ENCODE results near the gene HBS1L.

HBS1L gene

DNA sequence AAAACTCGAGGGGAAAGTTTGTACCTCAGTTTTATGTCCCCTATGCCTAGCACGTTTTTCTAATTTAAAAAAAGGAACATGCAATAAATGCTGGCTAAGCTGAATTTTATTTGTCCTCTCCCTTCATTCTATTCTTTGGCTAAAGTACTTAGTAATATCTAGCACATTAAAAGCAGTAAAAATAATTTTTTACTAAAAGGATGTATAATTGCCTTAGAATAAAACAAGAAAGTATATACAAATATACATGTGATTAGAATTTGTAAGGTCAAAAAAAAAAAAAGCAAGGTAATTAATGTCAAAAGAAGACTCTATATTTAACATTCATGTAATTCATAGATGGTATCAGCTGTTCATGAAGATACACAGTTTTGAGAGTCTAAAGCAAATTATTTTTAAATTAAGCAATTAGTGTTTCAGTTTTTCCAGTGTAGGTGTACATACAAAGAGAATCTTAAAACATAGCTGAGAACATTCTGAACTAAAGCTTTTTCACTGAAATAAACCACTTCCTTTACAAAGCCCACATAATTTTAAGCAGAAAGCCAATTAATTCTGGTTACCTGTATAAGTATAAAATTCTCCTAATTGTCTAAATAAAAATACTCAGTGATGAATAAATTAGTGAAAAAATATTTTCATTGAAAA lies 32.4 kb downstream of the HBS1L start:
- TF ChIP-seq ZNF510 (tag by site-specific recombination; IDR thresholded peaks at IDR 0.05; ENCODE audit: insufficient replicate concordance) (no peak), IKZF3 (tag by site-specific recombination; IDR thresholded peaks at IDR 0.05) (no peak), GLIS1 (tag by site-specific recombination; IDR thresholded peaks at IDR 0.05) (no peak), ZNF350 (tag by site-specific recombination; IDR thresholded peaks at IDR 0.05) (no peak), ZNF560 (tag by site-specific recombination; IDR thresholded peaks at IDR 0.05; ENCODE audit: borderline replicate concordance) (no peak), REPIN1 (tag by site-specific recombination; IDR thresholded peaks at IDR 0.05; ENCODE audit: low read depth) (no peak), ZNF184 (tag by site-specific recombination; IDR thresholded peaks at IDR 0.05) (no peak), ZNF324 (tag by site-specific recombination; IDR thresholded peaks at IDR 0.05) (no peak), ZNF664 (tag by site-specific recombination; IDR thresholded peaks at IDR 0.05) (no peak), ZFP3 (tag by site-specific recombination; IDR thresholded peaks at IDR 0.05; ENCODE audit: low read depth) (no peak), ZFP37 (tag by site-specific recombination; IDR thresholded peaks at IDR 0.05) (no peak), ZBTB21 (tag by site-specific recombination; IDR thresholded peaks at IDR 0.05) (no peak), ZNF23 (tag by site-specific recombination; IDR thresholded peaks at IDR 0.05; ENCODE audit: borderline replicate concordance) (no peak), ZNF785 (tag by site-specific recombination; IDR thresholded peaks at IDR 0.05) (no peak), GFI1B (tag by site-specific recombination; IDR thresholded peaks at IDR 0.05) (no peak)
- TF ChIP-seq, protein P1, sequence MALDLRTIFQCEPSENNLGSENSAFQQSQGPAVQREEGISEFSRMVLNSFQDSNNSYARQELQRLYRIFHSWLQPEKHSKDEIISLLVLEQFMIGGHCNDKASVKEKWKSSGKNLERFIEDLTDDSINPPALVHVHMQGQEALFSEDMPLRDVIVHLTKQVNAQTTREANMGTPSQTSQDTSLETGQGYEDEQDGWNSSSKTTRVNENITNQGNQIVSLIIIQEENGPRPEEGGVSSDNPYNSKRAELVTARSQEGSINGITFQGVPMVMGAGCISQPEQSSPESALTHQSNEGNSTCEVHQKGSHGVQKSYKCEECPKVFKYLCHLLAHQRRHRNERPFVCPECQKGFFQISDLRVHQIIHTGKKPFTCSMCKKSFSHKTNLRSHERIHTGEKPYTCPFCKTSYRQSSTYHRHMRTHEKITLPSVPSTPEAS (tag by site-specific recombination; IDR thresholded peaks at IDR 0.05): no peak
- TF ChIP-seq, protein P2, sequence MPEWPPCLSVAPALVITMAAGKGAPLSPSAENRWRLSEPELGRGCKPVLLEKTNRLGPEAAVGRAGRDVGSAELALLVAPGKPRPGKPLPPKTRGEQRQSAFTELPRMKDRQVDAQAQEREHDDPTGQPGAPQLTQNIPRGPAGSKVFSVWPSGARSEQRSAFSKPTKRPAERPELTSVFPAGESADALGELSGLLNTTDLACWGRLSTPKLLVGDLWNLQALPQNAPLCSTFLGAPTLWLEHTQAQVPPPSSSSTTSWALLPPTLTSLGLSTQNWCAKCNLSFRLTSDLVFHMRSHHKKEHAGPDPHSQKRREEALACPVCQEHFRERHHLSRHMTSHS (tag by site-specific recombination; IDR thresholded peaks at IDR 0.05): no peak
- TF ChIP-seq, protein P3, sequence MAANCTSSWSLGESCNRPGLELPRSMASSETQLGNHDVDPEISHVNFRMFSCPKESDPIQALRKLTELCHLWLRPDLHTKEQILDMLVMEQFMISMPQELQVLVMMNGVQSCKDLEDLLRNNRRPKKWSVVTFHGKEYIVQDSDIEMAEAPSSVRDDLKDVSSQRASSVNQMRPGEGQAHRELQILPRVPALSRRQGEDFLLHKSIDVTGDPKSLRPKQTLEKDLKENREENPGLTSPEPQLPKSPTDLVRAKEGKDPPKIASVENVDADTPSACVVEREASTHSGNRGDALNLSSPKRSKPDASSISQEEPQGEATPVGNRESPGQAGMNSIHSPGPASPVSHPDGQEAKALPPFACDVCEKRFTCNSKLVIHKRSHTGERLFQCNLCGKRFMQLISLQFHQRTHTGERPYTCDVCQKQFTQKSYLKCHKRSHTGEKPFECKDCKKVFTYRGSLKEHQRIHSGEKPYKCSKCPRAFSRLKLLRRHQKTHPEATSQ (tag by site-specific recombination; IDR thresholded peaks at IDR 0.05): no peak
- TF ChIP-seq, protein P4, sequence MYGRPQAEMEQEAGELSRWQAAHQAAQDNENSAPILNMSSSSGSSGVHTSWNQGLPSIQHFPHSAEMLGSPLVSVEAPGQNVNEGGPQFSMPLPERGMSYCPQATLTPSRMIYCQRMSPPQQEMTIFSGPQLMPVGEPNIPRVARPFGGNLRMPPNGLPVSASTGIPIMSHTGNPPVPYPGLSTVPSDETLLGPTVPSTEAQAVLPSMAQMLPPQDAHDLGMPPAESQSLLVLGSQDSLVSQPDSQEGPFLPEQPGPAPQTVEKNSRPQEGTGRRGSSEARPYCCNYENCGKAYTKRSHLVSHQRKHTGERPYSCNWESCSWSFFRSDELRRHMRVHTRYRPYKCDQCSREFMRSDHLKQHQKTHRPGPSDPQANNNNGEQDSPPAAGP (tag by site-specific recombination; IDR thresholded peaks at IDR 0.05): no peak
- no peaks in the 10 kb centered on the region for H3K9me3 ChIP-seq (ENCODE audit: control insufficient read depth, insufficient read depth, low read depth, low read length)
- H3K36me3 ChIP-seq (ENCODE audit: control insufficient read depth in 2 of 2, insufficient read depth in 1 of 2, low read length in 2 of 2): no peaks in the 10 kb centered on the region; a peak in 1 of 3 replicates
- POLR2A ChIA-PET: interaction anchor here (0.6 to 1.1 kb wide), 2 partner anchors 33 to 122 kb away, joined by 3 to 7 read pairs; partner anchors contain the start of gene HBS1L
- H3K4me3 ChIP-seq (ENCODE audit: low read depth, low read length): no peak overlapping the region
- H3K4me1 ChIP-seq (ENCODE audit: control insufficient read depth, insufficient read depth, low read length): no peaks in the 10 kb centered on the region
- CTCF ChIA-PET: interaction anchor here (0.6 to 1.5 kb wide), 4 partner anchors 10 to 1586 kb away, joined by 3 to 5 read pairs (median 3); no protein-coding TSS in a partner anchor
- no peak overlapping the region for H3K27ac ChIP-seq (ENCODE audit: extremely low read depth, low read depth, low read length)

DNA sequence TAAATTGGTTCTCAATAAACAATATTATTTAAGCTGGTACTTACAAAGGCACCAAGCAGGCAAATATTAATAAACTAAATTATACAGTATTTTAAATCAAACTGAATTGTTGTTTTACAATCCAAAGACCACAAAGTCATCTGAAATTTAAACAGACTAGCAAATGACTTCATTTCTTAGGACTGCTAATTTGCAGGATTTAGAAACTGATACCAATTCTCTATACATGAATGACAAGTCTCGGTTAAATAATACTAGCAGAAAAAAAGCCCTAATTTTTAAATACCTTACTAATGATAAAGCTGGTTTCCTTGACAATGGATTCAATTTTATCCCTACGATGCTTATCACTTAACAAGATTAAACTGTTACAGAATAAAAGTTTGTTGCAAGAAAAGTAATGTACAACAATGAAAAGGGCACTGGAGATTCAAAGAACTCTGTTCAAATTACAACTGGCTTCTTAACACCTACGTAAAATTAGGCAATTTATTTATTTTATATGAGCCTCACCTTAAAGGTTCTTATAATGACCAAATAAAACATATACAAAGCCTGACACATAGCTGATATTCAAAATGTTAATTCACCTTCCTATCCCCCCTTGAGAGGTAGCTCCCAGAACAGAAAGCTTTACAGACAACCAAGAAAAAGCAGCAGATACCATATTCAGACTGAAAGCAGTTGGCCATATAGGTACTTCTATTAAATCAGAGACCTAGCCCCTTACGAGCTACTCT lies 33.1 kb downstream of the HBS1L start:
- Histone ChIP-seq H3K4me1 (ENCODE audit: control insufficient read depth, insufficient read depth, low read length) (no peaks in the 10 kb centered on the region), H3K4me3 (ENCODE audit: low read depth, low read length) (no peak overlapping the region), H3K9me3 (ENCODE audit: control insufficient read depth, insufficient read depth, low read depth, low read length) (no peaks in the 10 kb centered on the region), H3K36me3 (ENCODE audit: control insufficient read depth in 2 of 2, insufficient read depth in 1 of 2, low read length in 2 of 2) (no peaks in the 10 kb centered on the region), H3K27ac (ENCODE audit: extremely low read depth, low read depth, low read length) (no peak overlapping the region)
- ChIA-PET POLR2A (interaction anchor here (0.6 to 1.1 kb wide), 2 partner anchors 33 to 121 kb away, joined by 3 to 7 read pairs; partner anchors contain the start of gene HBS1L), CTCF (interaction anchor here (0.6 to 1.5 kb wide), 5 partner anchors 9 to 1587 kb away, joined by 3 to 4 read pairs (median 3); no protein-coding TSS in a partner anchor)
- TF ChIP-seq, protein P5, sequence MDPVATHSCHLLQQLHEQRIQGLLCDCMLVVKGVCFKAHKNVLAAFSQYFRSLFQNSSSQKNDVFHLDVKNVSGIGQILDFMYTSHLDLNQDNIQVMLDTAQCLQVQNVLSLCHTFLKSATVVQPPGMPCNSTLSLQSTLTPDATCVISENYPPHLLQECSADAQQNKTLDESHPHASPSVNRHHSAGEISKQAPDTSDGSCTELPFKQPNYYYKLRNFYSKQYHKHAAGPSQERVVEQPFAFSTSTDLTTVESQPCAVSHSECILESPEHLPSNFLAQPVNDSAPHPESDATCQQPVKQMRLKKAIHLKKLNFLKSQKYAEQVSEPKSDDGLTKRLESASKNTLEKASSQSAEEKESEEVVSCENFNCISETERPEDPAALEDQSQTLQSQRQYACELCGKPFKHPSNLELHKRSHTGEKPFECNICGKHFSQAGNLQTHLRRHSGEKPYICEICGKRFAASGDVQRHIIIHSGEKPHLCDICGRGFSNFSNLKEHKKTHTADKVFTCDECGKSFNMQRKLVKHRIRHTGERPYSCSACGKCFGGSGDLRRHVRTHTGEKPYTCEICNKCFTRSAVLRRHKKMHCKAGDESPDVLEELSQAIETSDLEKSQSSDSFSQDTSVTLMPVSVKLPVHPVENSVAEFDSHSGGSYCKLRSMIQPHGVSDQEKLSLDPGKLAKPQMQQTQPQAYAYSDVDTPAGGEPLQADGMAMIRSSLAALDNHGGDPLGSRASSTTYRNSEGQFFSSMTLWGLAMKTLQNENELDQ (tag by site-specific recombination; IDR thresholded peaks at IDR 0.05; ENCODE audit: low read depth): no peak
- TF ChIP-seq, protein P6, sequence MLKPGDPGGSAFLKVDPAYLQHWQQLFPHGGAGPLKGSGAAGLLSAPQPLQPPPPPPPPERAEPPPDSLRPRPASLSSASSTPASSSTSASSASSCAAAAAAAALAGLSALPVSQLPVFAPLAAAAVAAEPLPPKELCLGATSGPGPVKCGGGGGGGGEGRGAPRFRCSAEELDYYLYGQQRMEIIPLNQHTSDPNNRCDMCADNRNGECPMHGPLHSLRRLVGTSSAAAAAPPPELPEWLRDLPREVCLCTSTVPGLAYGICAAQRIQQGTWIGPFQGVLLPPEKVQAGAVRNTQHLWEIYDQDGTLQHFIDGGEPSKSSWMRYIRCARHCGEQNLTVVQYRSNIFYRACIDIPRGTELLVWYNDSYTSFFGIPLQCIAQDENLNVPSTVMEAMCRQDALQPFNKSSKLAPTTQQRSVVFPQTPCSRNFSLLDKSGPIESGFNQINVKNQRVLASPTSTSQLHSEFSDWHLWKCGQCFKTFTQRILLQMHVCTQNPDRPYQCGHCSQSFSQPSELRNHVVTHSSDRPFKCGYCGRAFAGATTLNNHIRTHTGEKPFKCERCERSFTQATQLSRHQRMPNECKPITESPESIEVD (tag by site-specific recombination; IDR thresholded peaks at IDR 0.05): peak; percentile 8; the same call in 1 of the 2 replicates
- TF ChIP-seq GLI4 (tag by site-specific recombination; IDR thresholded peaks at IDR 0.05): no peak
